Measurements from ENCODE around the gene PSME3IP1. TPM values are rescaled to one million over a fixed set of nuclear protein-coding genes. Genes with fewer than 3 reads are reported as not detected.

Gene PSME3IP1
- total and polyA plus RNA-seq, 9 of the 15 experiments (the other 6 are each of a cell fraction or from before 2014, with no cell fraction given): 63.8 to 187 (median 142) TPM

DNA sequence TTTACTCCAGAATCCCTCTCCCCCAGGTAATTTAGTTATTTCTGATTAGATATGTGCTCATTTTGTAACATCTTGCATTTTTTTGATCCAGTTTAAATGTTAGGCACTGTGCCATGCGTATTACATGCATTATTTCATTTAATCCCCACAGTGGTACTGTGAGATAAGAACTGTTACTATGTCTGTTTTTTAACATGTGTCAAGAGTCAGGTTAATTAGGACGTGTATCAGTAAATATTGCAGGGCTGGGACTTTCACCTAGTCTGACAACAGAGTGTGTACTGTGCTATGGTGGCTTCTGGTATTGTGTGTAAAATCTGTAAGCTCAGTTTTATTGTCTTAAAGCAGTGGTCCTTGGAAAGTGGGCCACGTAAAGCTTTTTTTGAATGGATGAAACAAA, 10.9 kb upstream of the PSME3IP1 start:
- Histone ChIP-seq H3K27me3 (ENCODE audit: control insufficient read depth in 2 of 2, insufficient read depth in 2 of 2, low read length in 2 of 2) (no peaks in the 10 kb centered on the region), H3K4me3 (no peak overlapping the region), H3K9me1 (ENCODE audit: control insufficient read depth, insufficient read depth, low read length) (no peaks in the 10 kb centered on the region), H3K9ac (ENCODE audit: insufficient read depth in 1 of 2, low read depth in 2 of 2, low read length in 2 of 2) (no peak overlapping the region), H3K9me3 (replicated peaks; ENCODE audit: control insufficient read depth, insufficient read depth, low read depth, low read length) (no peaks in the 10 kb centered on the region), H4K20me1 (replicated peaks; ENCODE audit: control insufficient read depth, insufficient read depth, low read length) (no peaks in the 10 kb centered on the region), H2AFZ (ENCODE audit: low read depth, low read length) (no peak overlapping the region), H3K79me2 (ENCODE audit: control insufficient read depth, insufficient read depth, low read length) (peaks cover 55% of the 10 kb centered on the region), H3K27ac (ENCODE audit: extremely low read depth, low read depth, low read length) (no peak overlapping the region), H3K36me3 (ENCODE audit: control insufficient read depth, insufficient read depth, low read length) (0 out of 3 replicates have a peak, but pooled peaks cover 4% of the 10 kb centered on the region), H3K4me2 (ENCODE audit: insufficient read depth, low read length) (no peak overlapping the region), H3K4me1 (replicated peaks in 1 of 2; ENCODE audit: control insufficient read depth in 2 of 2, insufficient read depth in 2 of 2, low read length in 2 of 2) (no peaks in the 10 kb centered on the region; a peak in 1 of 5 replicates)
- WGBS (ENCODE audit: insufficient coverage, low coverage, missing lambda C conversion rate): 38% methylated on average over 3 of the region's 3 CpGs
- in situ Hi-C loops (cut with MboI) (no loop called here), intact Hi-C loops (cut with micrococcal nuclease) (no loop called here)
- CTCF ChIA-PET (ENCODE audit: low intra/inter-chr PET ratio): no interaction called here
- peak; percentile 48; the same call in 2 of the 3 replicates for ATAC-seq
- FAIRE-seq: no peak
- peak; percentile 21; the same call in 1 of the 2 replicates for TF ChIP-seq NFIC (IDR thresholded peaks at IDR 0.05)
- TF ChIP-seq ZNF347 (CRISPR knock-in tag; IDR thresholded peaks at IDR 0.05; ENCODE audit: low read depth): no peak
- peak; percentile 11; the same call in 1 of the 2 replicates for TF ChIP-seq CBFA2T3 (IDR thresholded peaks at IDR 0.05)
- TF ChIP-seq, protein P1, sequence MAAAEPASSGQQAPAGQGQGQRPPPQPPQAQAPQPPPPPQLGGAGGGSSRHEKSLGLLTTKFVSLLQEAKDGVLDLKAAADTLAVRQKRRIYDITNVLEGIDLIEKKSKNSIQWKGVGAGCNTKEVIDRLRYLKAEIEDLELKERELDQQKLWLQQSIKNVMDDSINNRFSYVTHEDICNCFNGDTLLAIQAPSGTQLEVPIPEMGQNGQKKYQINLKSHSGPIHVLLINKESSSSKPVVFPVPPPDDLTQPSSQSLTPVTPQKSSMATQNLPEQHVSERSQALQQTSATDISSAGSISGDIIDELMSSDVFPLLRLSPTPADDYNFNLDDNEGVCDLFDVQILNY (CRISPR knock-in tag; IDR thresholded peaks at IDR 0.05): no peak
- TF ChIP-seq GATA2 (CRISPR knock-in tag; IDR thresholded peaks at IDR 0.05): no peak
- no peak for TF ChIP-seq TFAM (CRISPR knock-in tag; conservative IDR thresholded peaks at IDR 0.05)
- no TSS peak for BruUV-seq (replicated peaks)
- no peak for DNase-seq (ENCODE audit: extremely low read depth in 1 of 4, low spot score in 3 of 4)
- POLR2A ChIA-PET: interaction anchor here (0.9 to 1.5 kb wide), 3 partner anchors 10 to 17 kb away, joined by 3 to 4 read pairs (median 3); partner anchors contain the start of gene PSME3IP1

Data from K562 (cell line).